K562 (cell line): ENCODE measurements around the gene UGP2.

ENCODE experiments used
- ELF1 ChIP-seq: fragments of 200-800 bp; sonication (Bioruptor generic); IDR thresholded peaks from 2 replicates; pipeline ENCODE4 v1.6.1; 2016; ENCODE audit warnings: missing genetic modification characterization, missing compliant biosample characterization
- NFE2L1 ChIP-seq: fragments of 450-650 bp; IDR thresholded peaks from 2 replicates; pipeline ENCODE4 v1.6.1; 2016; ENCODE audit warnings: missing genetic modification characterization, low read depth, mild to moderate bottlenecking, missing compliant biosample characterization, moderate library complexity, borderline replicate concordance
- SMARCC2 ChIP-seq: fragments of 450-650 bp; IDR thresholded peaks from 2 replicates; pipeline ENCODE4 v1.6.1; 2017; ENCODE audit warnings: antibody characterized with exemption, moderate library complexity, mild to moderate bottlenecking, low read depth
- SMC3 ChIP-seq: conservative IDR thresholded peaks from 2 replicates; pipeline ENCODE4 v1.6.1; 2011; ENCODE audit warnings: low read depth, low read length, improper control_type of control experiment; ENCODE audit not compliant: insufficient read depth
- SP2 ChIP-seq: IDR thresholded peaks from 2 replicates; pipeline ENCODE4 v1.6.1; 2011; ENCODE audit warnings: mild to moderate bottlenecking, low read depth, low read length, moderate library complexity; ENCODE audit not compliant: poor library complexity, severe bottlenecking; ENCODE audit errors: extremely low read depth
- TEAD4 ChIP-seq, 2 experiments: sonication (generic) in 1 of 2; formaldehyde crosslinking in 1 of 2; IDR thresholded peaks; 2 replicates each; pipeline versions ENCODE4 v1.6.1 to v1.8.0; 2012 to 2022; ENCODE audit warnings: borderline replicate concordance in 1 of 2, inconsistent platforms in 1 of 2, low read length in 1 of 2, mild to moderate bottlenecking in 1 of 2, missing genetic modification reagents in 1 of 2

DNA sequence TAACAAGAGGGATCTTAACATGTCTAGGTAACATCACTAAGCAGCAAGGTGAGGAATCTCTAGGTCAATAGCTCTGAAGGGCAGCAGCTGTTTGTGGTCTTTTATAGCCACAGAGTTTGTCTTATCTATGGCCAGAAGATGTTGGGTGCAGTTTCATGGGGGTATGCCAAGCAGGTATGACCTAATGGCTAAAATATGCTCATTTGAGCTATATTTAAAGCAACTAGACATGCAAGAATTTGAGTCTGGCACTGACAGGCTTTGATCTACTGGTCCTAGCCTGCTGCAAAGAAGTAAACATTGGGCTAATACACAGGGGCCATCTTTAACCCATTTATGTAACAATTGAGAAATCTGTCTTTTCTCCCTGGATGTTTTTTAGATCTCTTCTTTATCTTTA lies 13.9 kb upstream of the UGP2 start:
- TF ChIP-seq TEAD4 (IDR thresholded peaks at IDR 0.05; ENCODE audit: low read length) (peak; percentile 85), TEAD4 (CRISPR knock-in tag; IDR thresholded peaks at IDR 0.05; ENCODE audit: borderline replicate concordance) (no peak), NFE2L1 (tag) (no peak), SP2 (no peak), ELF1 (tag) (no peak), SMC3 (no peak), SMARCC2 (no peak)
